GM21619 (cell line): ENCODE data around the gene CSTPP1.
"Not testable (repeated sequence)": the region's sequence is repeated elsewhere in the genome, so short reads cannot be mapped to it uniquely, and the experiment has no call there.

Source experiments
- ATAC-seq: cut with Tn5 transposase; IDR thresholded peaks from one replicate; pipeline ENCODE4 v1.9.1; 2021; ENCODE audit not compliant: unreplicated experiment

Gene CSTPP1

GRCh38 chr11:46912526-46913150 lies 23.9 kb upstream of the CSTPP1 start:
- ATAC-seq: no peak

- ATAC-seq: no peak
Observed at GRCh38 chr11:46913484-46913883, 23.1 kb upstream of the CSTPP1 start.

- ATAC-seq: no peak
Observed at GRCh38 chr11:46914363-46914762, 22.2 kb upstream of the CSTPP1 start.

- ATAC-seq: no peak
Observed at GRCh38 chr11:46914910-46915309, 21.7 kb upstream of the CSTPP1 start.

GRCh38 chr11:46916286-46917108 lies 20.1 kb upstream of the CSTPP1 start:
- ATAC-seq: no peak

GRCh38 chr11:46917109-46917761 lies 19.3 kb upstream of the CSTPP1 start:
- ATAC-seq: no peak

- no peak for ATAC-seq
Observed at GRCh38 chr11:46917762-46918082, 18.8 kb upstream of the CSTPP1 start.

- ATAC-seq: no peak
Observed at GRCh38 chr11:46918083-46918787, 18.3 kb upstream of the CSTPP1 start, which contains the start of gene LRP4. TSS of gene LRP4 (minus strand) at chr11:46918550. CDS start at chr11:46918379, 171 bp downstream.

GRCh38 chr11:46918788-46919513 lies 17.6 kb upstream of the CSTPP1 start:
- ATAC-seq: no peak

- ATAC-seq: no peak
Observed at GRCh38 chr11:46920755-46921154, 15.8 kb upstream of the CSTPP1 start.

- ATAC-seq: not testable (repeated sequence)
Observed at GRCh38 chr11:46927928-46928327, 8.6 kb upstream of the CSTPP1 start.

- ATAC-seq: not testable (repeated sequence)
Observed at GRCh38 chr11:46928701-46929100, 7.9 kb upstream of the CSTPP1 start.

GRCh38 chr11:46930089-46930488 lies 6.5 kb upstream of the CSTPP1 start:
- ATAC-seq: no peak

- ATAC-seq: no peak
Observed at GRCh38 chr11:46942172-46942571, 5.6 kb downstream of the CSTPP1 start.

- no peak for ATAC-seq
Observed at GRCh38 chr11:46944356-46945075, 8.0 kb downstream of the CSTPP1 start.

GRCh38 chr11:46947399-46948077 lies 11.0 kb downstream of the CSTPP1 start:
- no peak for ATAC-seq

GRCh38 chr11:46948378-46949131 lies 12.0 kb downstream of the CSTPP1 start:
- ATAC-seq: no peak

- ATAC-seq: no peak
Observed at GRCh38 chr11:46949297-46949696, 12.7 kb downstream of the CSTPP1 start.

GRCh38 chr11:46951864-46952263 lies 15.3 kb downstream of the CSTPP1 start:
- no peak for ATAC-seq
